GM12878 (cell line): ENCODE data around the gene PNLIP. TPM values are rescaled to one million over a fixed set of nuclear protein-coding genes. Genes with fewer than 3 reads are reported as not detected.

Experiments
- ATAC-seq: fragments of 200-7000 bp; cut with Tn5 transposase; 3 replicates; pipeline ENCODE4 v1.9.1; 2020; ENCODE audit warnings: mild to moderate bottlenecking, moderate library complexity
- BruUV-seq: library from RNA; stranded (reverse); fragments of 400-500 nt; replicated peaks from 2 replicates; lab custom pipeline; 2021; lab: Mats Ljungman, UMichigan
- CTCF ChIA-PET: fragments of 300-600 bp; sonication (Branson Sonifier 250); formaldehyde crosslinking; extraction: SDS; loops from one replicate; lab custom pipeline; 2021; ENCODE audit warnings: inconsistent platforms; lab: Yijun Ruan, JAX
- POLR2A ChIA-PET: fragments of 350-600 bp; formaldehyde crosslinking; extraction: SDS; loops from one replicate; lab custom pipeline; 2021; ENCODE audit warnings: inconsistent platforms; lab: Charles Lee
- RAD21 ChIA-PET: fragments of 300-600 bp; sonication (Branson Sonifier 250); formaldehyde crosslinking; loops from one replicate; lab custom pipeline; 2023; ENCODE audit warnings: antibody characterized with exemption; ENCODE audit not compliant: unreplicated experiment; lab: Charles Lee
- SMC1A ChIA-PET: fragments of 300-600 bp; sonication (Branson Sonifier 250); formaldehyde crosslinking; loops from one replicate; lab custom pipeline; 2023; ENCODE audit not compliant: unreplicated experiment, uncharacterized antibody; lab: Charles Lee
- DNase-seq: peaks from one replicate; pipeline ENCODE4 v3.0.0-alpha.2; 2011; ENCODE audit warnings: low read depth, low spot score
- FAIRE-seq: peaks from 3 replicates; lab custom pipeline; 2011; peaks lifted over from hg19 to GRCh38; lab: Jason Lieb, UNC
- H2AFZ ChIP-seq: 2 replicates; pipeline ENCODE4 v1.6.0; 2011; ENCODE audit warnings: low read depth, low read length, control low read depth; ENCODE audit not compliant: control insufficient read depth
- H3K27ac ChIP-seq: 2 replicates; pipeline ENCODE4 v1.5.1; 2011; ENCODE audit warnings: control low read depth; ENCODE audit not compliant: control insufficient read depth, insufficient read depth
- H3K27me3 ChIP-seq, 2 experiments: replicated peaks in 1 of 2; 2 replicates each; pipeline versions ENCODE4 v1.6.0 to v1.6.1; 2011; ENCODE audit warnings: low read length in 1 of 2; ENCODE audit not compliant: control insufficient read depth in 2 of 2, insufficient read depth in 2 of 2
- H3K36me3 ChIP-seq, 2 experiments: 2 replicates each; pipeline ENCODE4 v1.5.1; 2011; ENCODE audit warnings: low read length in 1 of 2; ENCODE audit not compliant: control insufficient read depth in 2 of 2, insufficient read depth in 2 of 2
- H3K4me1 ChIP-seq: 2 replicates; pipeline ENCODE4 v1.6.1; 2011; ENCODE audit warnings: mild to moderate bottlenecking, low read length, moderate library complexity, mixed read lengths; ENCODE audit not compliant: control insufficient read depth, insufficient read depth
- H3K4me2 ChIP-seq: 2 replicates; pipeline ENCODE4 v1.6.0; 2011; ENCODE audit warnings: control low read depth; ENCODE audit not compliant: control insufficient read depth, insufficient read depth
- H3K4me3 ChIP-seq: fragments of 200-600 bp; sonication (generic); 2 replicates; pipeline ENCODE4 v1.5.1; 2016
- H3K79me2 ChIP-seq: 2 replicates; pipeline ENCODE4 v1.6.0; 2011; ENCODE audit warnings: low read length; ENCODE audit not compliant: control insufficient read depth, insufficient read depth
- H3K9ac ChIP-seq: 2 replicates; pipeline ENCODE4 v1.8.0; 2011; ENCODE audit warnings: low read length, control low read depth, mixed read lengths; ENCODE audit not compliant: control insufficient read depth, insufficient read depth
- H3K9me3 ChIP-seq: replicated peaks from 3 replicates; pipeline ENCODE4 v1.5.1; 2011; ENCODE audit warnings: mild to moderate bottlenecking, low read length; ENCODE audit not compliant: control insufficient read depth, insufficient read depth
- H4K20me1 ChIP-seq: 2 replicates; pipeline ENCODE4 v1.6.0; 2011; ENCODE audit not compliant: control insufficient read depth, insufficient read depth
- STAT1 ChIP-seq: fragments of 450-650 bp; conservative IDR thresholded peaks from 2 replicates; pipeline ENCODE4 v1.6.1; 2014; ENCODE audit warnings: antibody characterized with exemption, mild to moderate bottlenecking
- TARDBP ChIP-seq: IDR thresholded peaks from 2 replicates; pipeline ENCODE4 v1.6.1; 2016; ENCODE audit warnings: borderline replicate concordance
- WGBS: methylation state at CpG from one replicate; pipeline ENCODE4 v1.1.6; 2016; ENCODE audit warnings: low lambda C conversion rate; ENCODE audit not compliant: insufficient replicate concordance, insufficient coverage; ENCODE audit errors: missing lambda C conversion rate; 5-methylcytosine and 5-hydroxymethylcytosine counted together
- in situ Hi-C: fragments of 300-500 bp; cut with MboI; formaldehyde crosslinking; loops from 9 replicates; pipeline ENCODE4 v1.14.3; 2018; ENCODE audit warnings: mixed read lengths
- intact Hi-C: fragments of 100-400 bp; cut with micrococcal nuclease; formaldehyde crosslinking; loops from one replicate; pipeline ENCODE4 v1.14.2; 2022; ENCODE audit not compliant: unreplicated experiment
- polyA plus RNA-seq, 11 experiments: library from polyadenylated mRNA; depleted of rRNA in 4 of 11; unstranded in 6 of 11; stranded (reverse) in 5 of 11; fragments of >200 nt; fragmentation: Nextera tagmentation in 4 of 11; fragmentation: Illumina TruSeq in 1 of 11; extraction: Ambion mirVana in 4 of 11; extraction: Trizol in 1 of 11; gene quantifications; 1 replicate in 1 of 11; 2 replicates in 10 of 11; pipeline versions ENCODE4 v1.2.1 to v1.2.3, GENCODE V29; 2011 to 2016; ENCODE audit warnings: inconsistent platforms in 2 of 11, missing spikeins in 2 of 11, low read depth in 1 of 11
- small RNA-seq: library from RNA; depleted of rRNA; stranded (forward); fragments of <200 nt; gene quantifications from one replicate; pipeline ENCODE3, GENCODE V24; 2014
- total RNA-seq, 4 experiments: library from RNA; depleted of rRNA in 3 of 4; stranded (reverse); fragments of >200 nt in 3 of 4; fragmentation: Illumina TruSeq in 1 of 4; extraction: Trizol in 1 of 4; gene quantifications; 2 replicates each; pipeline versions ENCODE4 v1.2.1 to v1.2.3, GENCODE V29; 2013 to 2021
- TF ChIP-seq, protein P1 (sequence below): IDR thresholded peaks from 2 replicates; pipeline ENCODE4 v1.6.1; 2012; ENCODE audit warnings: low read depth, low read length, improper control_type of control experiment

The PNLIP gene
- total and polyA plus RNA-seq, 10 of the 15 experiments (the other 5 are each of a cell fraction or from before 2014, with no cell fraction given) = 1.1 TPM; not detected in 9

DNA sequence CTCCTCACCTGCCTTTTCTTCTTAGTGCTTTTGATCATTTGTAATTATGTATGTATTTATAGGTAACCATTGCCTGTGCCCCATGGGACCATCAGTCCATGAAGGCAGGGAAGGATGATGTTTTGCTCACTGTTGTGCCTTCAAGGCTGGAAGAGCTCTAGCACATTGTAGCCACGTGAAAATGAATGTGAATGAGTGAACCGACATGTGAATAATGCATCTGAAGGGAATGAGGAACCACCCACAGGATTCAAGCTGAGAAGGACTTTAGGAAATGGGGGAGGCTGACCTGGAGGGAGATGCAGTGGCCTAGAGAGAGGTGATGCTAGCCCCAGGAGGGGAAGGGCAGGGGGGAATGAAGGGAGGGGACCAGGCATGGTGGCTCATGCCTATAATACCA lies 69.1 kb downstream of the PNLIP start:
- H2AFZ ChIP-seq = no peak overlapping the region
- ChIA-PET POLR2A (no interaction called here), SMC1A (interaction anchor here (0.6 kb wide), 1 partner anchor 15 kb away, joined by 3 read pairs; no protein-coding TSS in a partner anchor), CTCF (no interaction called here), RAD21 (no interaction called here)
- H3K36me3 ChIP-seq = no peaks in the 10 kb centered on the region
- BruUV-seq = no TSS peak
- no peaks in the 10 kb centered on the region for H3K79me2 ChIP-seq
- DNase-seq (no peak), ATAC-seq (no peak), FAIRE-seq (no peak)
- in situ Hi-C loops = no loop called here
- WGBS = 0% methylated on average over 2 of the region's 2 CpGs
- H3K9me3 ChIP-seq = no peaks in the 10 kb centered on the region
- no peak overlapping the region for H3K4me2 ChIP-seq
- intact Hi-C loops = no loop called here
- no peak overlapping the region for H3K4me3 ChIP-seq
- H4K20me1 ChIP-seq = no peaks in the 10 kb centered on the region
- TF ChIP-seq, protein P1, sequence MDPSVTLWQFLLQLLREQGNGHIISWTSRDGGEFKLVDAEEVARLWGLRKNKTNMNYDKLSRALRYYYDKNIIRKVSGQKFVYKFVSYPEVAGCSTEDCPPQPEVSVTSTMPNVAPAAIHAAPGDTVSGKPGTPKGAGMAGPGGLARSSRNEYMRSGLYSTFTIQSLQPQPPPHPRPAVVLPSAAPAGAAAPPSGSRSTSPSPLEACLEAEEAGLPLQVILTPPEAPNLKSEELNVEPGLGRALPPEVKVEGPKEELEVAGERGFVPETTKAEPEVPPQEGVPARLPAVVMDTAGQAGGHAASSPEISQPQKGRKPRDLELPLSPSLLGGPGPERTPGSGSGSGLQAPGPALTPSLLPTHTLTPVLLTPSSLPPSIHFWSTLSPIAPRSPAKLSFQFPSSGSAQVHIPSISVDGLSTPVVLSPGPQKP = no peak
- no peak overlapping the region for H3K27ac ChIP-seq
- H3K9ac ChIP-seq = no peak overlapping the region
- H3K4me1 ChIP-seq = no peaks in the 10 kb centered on the region
- H3K27me3 ChIP-seq = no peaks in the 10 kb centered on the region

GRCh38 chr10:116615199-116615776 lies 69.6 kb downstream of the PNLIP start:
- intact Hi-C loops = no loop called here
- no peaks in the 10 kb centered on the region for H3K27me3 ChIP-seq
- no peak overlapping the region for H3K9ac ChIP-seq
- ChIA-PET CTCF (no interaction called here), SMC1A (interaction anchor here (0.6 kb wide), 1 partner anchor 15 kb away, joined by 3 read pairs; no protein-coding TSS in a partner anchor), POLR2A (no interaction called here), RAD21 (no interaction called here)
- DNase-seq = no peak
- no peaks in the 10 kb centered on the region for H4K20me1 ChIP-seq
- no peaks in the 10 kb centered on the region for H3K79me2 ChIP-seq
- H3K9me3 ChIP-seq = no peaks in the 10 kb centered on the region
- no peak for FAIRE-seq
- 17% methylated on average over 3 of the region's 3 CpGs for WGBS
- in situ Hi-C loops = no loop called here
- no peak for ATAC-seq
- no TSS peak for BruUV-seq
- no peak for TF ChIP-seq TARDBP
- TF ChIP-seq STAT1 = no peak
- H3K36me3 ChIP-seq = no peaks in the 10 kb centered on the region
- H3K27ac ChIP-seq = no peak overlapping the region
- H2AFZ ChIP-seq = no peak overlapping the region
- H3K4me1 ChIP-seq = no peaks in the 10 kb centered on the region
- no peak overlapping the region for H3K4me2 ChIP-seq
- H3K4me3 ChIP-seq = no peak overlapping the region

Small RNA genes within 50 kb of the gene (small RNA-seq; reads per million reads assigned to genes)
- gene RNU6-1090P = not detected

Other genes with a start within 250 kb of the PNLIP start
- not detected in 2 replicates for gene CCDC172, start 221.5 kb upstream of the PNLIP start, total RNA-seq (2014; rRNA removed)
- not detected in 2 replicates for gene CCDC172, start 221.5 kb upstream of the PNLIP start, total RNA-seq (2014; rRNA removed; fragmentation: Illumina TruSeq; extraction: Trizol)
- not detected in 2 replicates for gene CCDC172, start 221.5 kb upstream of the PNLIP start, total RNA-seq (2021)
- gene CCDC172, start 221.5 kb upstream of the PNLIP start, polyA plus RNA-seq (2011; rRNA removed) = not detected in 2 replicates
- gene CCDC172, start 221.5 kb upstream of the PNLIP start, polyA plus RNA-seq (2014; fragmentation: Illumina TruSeq; extraction: Trizol) = not detected in 2 replicates
- not detected for gene CCDC172, start 221.5 kb upstream of the PNLIP start, polyA plus RNA-seq (2014; fragmentation: Nextera tagmentation; extraction: Ambion mirVana)
- gene CCDC172, start 221.5 kb upstream of the PNLIP start, polyA plus RNA-seq (2014; rRNA removed) = not detected in 2 replicates
- gene CCDC172, start 221.5 kb upstream of the PNLIP start, polyA plus RNA-seq (2016; fragmentation: Nextera tagmentation; extraction: Ambion mirVana) = not detected
- gene PNLIPRP3, start 118.1 kb upstream of the PNLIP start, total RNA-seq (2014; rRNA removed) = not detected in 2 replicates
- not detected in 2 replicates for gene PNLIPRP3, start 118.1 kb upstream of the PNLIP start, total RNA-seq (2014; rRNA removed; fragmentation: Illumina TruSeq; extraction: Trizol)
- gene PNLIPRP3, start 118.1 kb upstream of the PNLIP start, total RNA-seq (2021) = not detected in 2 replicates
- 0.03 TPM in 1 of 2 replicates, not detected in the other for gene PNLIPRP3, start 118.1 kb upstream of the PNLIP start, polyA plus RNA-seq (2011; rRNA removed)
- not detected in 2 replicates for gene PNLIPRP3, start 118.1 kb upstream of the PNLIP start, polyA plus RNA-seq (2014; fragmentation: Illumina TruSeq; extraction: Trizol)
- gene PNLIPRP3, start 118.1 kb upstream of the PNLIP start, polyA plus RNA-seq (2014; fragmentation: Nextera tagmentation; extraction: Ambion mirVana) = not detected
- not detected in 2 replicates for gene PNLIPRP3, start 118.1 kb upstream of the PNLIP start, polyA plus RNA-seq (2014; rRNA removed)
- not detected for gene PNLIPRP3, start 118.1 kb upstream of the PNLIP start, polyA plus RNA-seq (2016; fragmentation: Nextera tagmentation; extraction: Ambion mirVana)
- not detected in 2 replicates for gene PNLIPRP1, start 45.0 kb downstream of the PNLIP start, total RNA-seq (2014; rRNA removed)
- not detected in 2 replicates for gene PNLIPRP1, start 45.0 kb downstream of the PNLIP start, total RNA-seq (2014; rRNA removed; fragmentation: Illumina TruSeq; extraction: Trizol)
- gene PNLIPRP1, start 45.0 kb downstream of the PNLIP start, total RNA-seq (2021) = 0.74 and 1.5 TPM in 2 replicates
- gene PNLIPRP1, start 45.0 kb downstream of the PNLIP start, polyA plus RNA-seq (2011; rRNA removed) = not detected in 2 replicates
- not detected in 2 replicates for gene PNLIPRP1, start 45.0 kb downstream of the PNLIP start, polyA plus RNA-seq (2014; fragmentation: Illumina TruSeq; extraction: Trizol)
- not detected for gene PNLIPRP1, start 45.0 kb downstream of the PNLIP start, polyA plus RNA-seq (2014; fragmentation: Nextera tagmentation; extraction: Ambion mirVana)
- gene PNLIPRP1, start 45.0 kb downstream of the PNLIP start, polyA plus RNA-seq (2014; rRNA removed) = not detected in 2 replicates
- not detected for gene PNLIPRP1, start 45.0 kb downstream of the PNLIP start, polyA plus RNA-seq (2016; fragmentation: Nextera tagmentation; extraction: Ambion mirVana)
- not detected in 2 replicates for gene PNLIPRP2, start 75.0 kb downstream of the PNLIP start, total RNA-seq (2014; rRNA removed)
- gene PNLIPRP2, start 75.0 kb downstream of the PNLIP start, total RNA-seq (2014; rRNA removed; fragmentation: Illumina TruSeq; extraction: Trizol) = not detected in 2 replicates
- gene PNLIPRP2, start 75.0 kb downstream of the PNLIP start, total RNA-seq (2021) = 0.33 and 0.53 TPM in 2 replicates
- not detected in 2 replicates for gene PNLIPRP2, start 75.0 kb downstream of the PNLIP start, polyA plus RNA-seq (2011; rRNA removed)
- gene PNLIPRP2, start 75.0 kb downstream of the PNLIP start, polyA plus RNA-seq (2014; fragmentation: Illumina TruSeq; extraction: Trizol) = not detected in 2 replicates
- not detected for gene PNLIPRP2, start 75.0 kb downstream of the PNLIP start, polyA plus RNA-seq (2014; fragmentation: Nextera tagmentation; extraction: Ambion mirVana)
- gene PNLIPRP2, start 75.0 kb downstream of the PNLIP start, polyA plus RNA-seq (2014; rRNA removed) = not detected in 2 replicates
- not detected for gene PNLIPRP2, start 75.0 kb downstream of the PNLIP start, polyA plus RNA-seq (2016; fragmentation: Nextera tagmentation; extraction: Ambion mirVana)
- 0.82 and 0.90 TPM in 2 replicates for gene HSPA12A, start 196.6 kb downstream of the PNLIP start, total RNA-seq (2014; rRNA removed)
- gene HSPA12A, start 196.6 kb downstream of the PNLIP start, total RNA-seq (2014; rRNA removed; fragmentation: Illumina TruSeq; extraction: Trizol) = 1.9 and 2.2 TPM in 2 replicates
- gene HSPA12A, start 196.6 kb downstream of the PNLIP start, total RNA-seq (2021) = 2.2 and 2.4 TPM in 2 replicates
- 18.2 and 20.2 TPM in 2 replicates for gene HSPA12A, start 196.6 kb downstream of the PNLIP start, polyA plus RNA-seq (2011; rRNA removed)
- gene HSPA12A, start 196.6 kb downstream of the PNLIP start, polyA plus RNA-seq (2014; fragmentation: Illumina TruSeq; extraction: Trizol) = 2.5 and 3.2 TPM in 2 replicates
- 1 to 10 TPM; 2.2 to 4.0 TPM for gene HSPA12A, start 196.6 kb downstream of the PNLIP start, polyA plus RNA-seq (2014; fragmentation: Nextera tagmentation; extraction: Ambion mirVana)
- 1.9 and 3.0 TPM in 2 replicates for gene HSPA12A, start 196.6 kb downstream of the PNLIP start, polyA plus RNA-seq (2014; rRNA removed)
- gene HSPA12A, start 196.6 kb downstream of the PNLIP start, polyA plus RNA-seq (2016; fragmentation: Nextera tagmentation; extraction: Ambion mirVana) = 1 to 10 TPM; 3.2 to 3.4 TPM